Activated naive CD8-positive, alpha-beta T cell (primary cell): Measurements from ENCODE around the gene CBX8.

ENCODE experiments used
- H3K27ac Mint-ChIP-seq: one replicate; pipeline ENCODE4 v1.8.0; 2021; ENCODE audit warnings: mixed read lengths
- H3K27me3 Mint-ChIP-seq: one replicate; pipeline ENCODE4 v1.8.0; 2021; ENCODE audit warnings: mixed read lengths
- H3K36me3 Mint-ChIP-seq: one replicate; pipeline ENCODE4 v1.8.0; 2021; ENCODE audit warnings: mixed read lengths
- H3K4me1 Mint-ChIP-seq: one replicate; pipeline ENCODE4 v1.8.0; 2021; ENCODE audit warnings: low read depth, mixed read lengths
- H3K4me3 Mint-ChIP-seq: one replicate; pipeline ENCODE4 v1.8.0; 2021; ENCODE audit warnings: mild to moderate bottlenecking, mixed read lengths
- H3K9me3 Mint-ChIP-seq: one replicate; pipeline ENCODE4 v1.8.0; 2021; ENCODE audit warnings: low read depth, mixed read lengths

Gene CBX8

GRCh38 chr17:79814974-79815835 is 18.3 kb upstream of the CBX8 start:
- no peak overlapping the region for H3K27ac Mint-ChIP-seq
- H3K27me3 Mint-ChIP-seq: peaks cover 23% of the 10 kb centered on the region
- H3K4me1 Mint-ChIP-seq: peaks cover 22% of the 10 kb centered on the region
- H3K36me3 Mint-ChIP-seq: peaks cover 6% of the 10 kb centered on the region
- no peaks in the 10 kb centered on the region for H3K9me3 Mint-ChIP-seq
- no peak overlapping the region for H3K4me3 Mint-ChIP-seq

GRCh38 chr17:79814127-79814973 is 17.5 kb upstream of the CBX8 start:
- peak overlapping the region; percentile 74 for H3K4me3 Mint-ChIP-seq
- no peaks in the 10 kb centered on the region for H3K9me3 Mint-ChIP-seq
- H3K27me3 Mint-ChIP-seq: peaks cover 22% of the 10 kb centered on the region
- peaks cover 6% of the 10 kb centered on the region for H3K36me3 Mint-ChIP-seq
- peak overlapping the region; percentile 28 for H3K27ac Mint-ChIP-seq
- peaks cover 22% of the 10 kb centered on the region for H3K4me1 Mint-ChIP-seq

- Mint-ChIP-seq H3K27ac (no peak overlapping the region), H3K27me3 (peaks cover 27% of the 10 kb centered on the region), H3K4me3 (no peak overlapping the region), H3K36me3 (peaks cover 6% of the 10 kb centered on the region), H3K4me1 (peaks cover 26% of the 10 kb centered on the region), H3K9me3 (no peaks in the 10 kb centered on the region)
Measured at GRCh38 chr17:79813297-79814126, 16.6 kb upstream of the CBX8 start.

GRCh38 chr17:79812353-79813258 is 15.7 kb upstream of the CBX8 start:
- H3K4me1 Mint-ChIP-seq: peaks cover 26% of the 10 kb centered on the region
- H3K27me3 Mint-ChIP-seq: peaks cover 33% of the 10 kb centered on the region
- H3K9me3 Mint-ChIP-seq: no peaks in the 10 kb centered on the region
- peak overlapping the region; percentile 67 for H3K4me3 Mint-ChIP-seq
- H3K36me3 Mint-ChIP-seq: peaks cover 6% of the 10 kb centered on the region
- no peak overlapping the region for H3K27ac Mint-ChIP-seq

- Mint-ChIP-seq H3K27me3 (peaks cover 36% of the 10 kb centered on the region), H3K36me3 (peaks cover 5% of the 10 kb centered on the region), H3K27ac (no peak overlapping the region), H3K4me3 (peak overlapping the region; percentile 67), H3K9me3 (no peaks in the 10 kb centered on the region), H3K4me1 (peaks cover 27% of the 10 kb centered on the region)
Measured at GRCh38 chr17:79811868-79812352, 15.0 kb upstream of the CBX8 start.

- no peaks in the 10 kb centered on the region for H3K9me3 Mint-ChIP-seq
- peaks cover 28% of the 10 kb centered on the region for H3K4me1 Mint-ChIP-seq
- H3K27ac Mint-ChIP-seq: no peak overlapping the region
- H3K4me3 Mint-ChIP-seq: peak overlapping the region; percentile 67
- H3K27me3 Mint-ChIP-seq: peaks cover 34% of the 10 kb centered on the region
- H3K36me3 Mint-ChIP-seq: peaks cover 3% of the 10 kb centered on the region
Measured at GRCh38 chr17:79811011-79811867, 14.4 kb upstream of the CBX8 start.

GRCh38 chr17:79810130-79811010 is 13.5 kb upstream of the CBX8 start:
- H3K27me3 Mint-ChIP-seq: peaks cover 33% of the 10 kb centered on the region
- H3K36me3 Mint-ChIP-seq: no peaks in the 10 kb centered on the region
- H3K27ac Mint-ChIP-seq: no peak overlapping the region
- peaks cover 28% of the 10 kb centered on the region for H3K4me1 Mint-ChIP-seq
- peak overlapping the region; percentile 49 for H3K4me3 Mint-ChIP-seq
- no peaks in the 10 kb centered on the region for H3K9me3 Mint-ChIP-seq

- H3K9me3 Mint-ChIP-seq: no peaks in the 10 kb centered on the region
Measured at GRCh38 chr17:79809530-79810129, 12.8 kb upstream of the CBX8 start.

GRCh38 chr17:79808763-79809529 is 12.1 kb upstream of the CBX8 start:
- H3K36me3 Mint-ChIP-seq: no peaks in the 10 kb centered on the region
- no peaks in the 10 kb centered on the region for H3K9me3 Mint-ChIP-seq
- peaks cover 35% of the 10 kb centered on the region for H3K4me1 Mint-ChIP-seq
- H3K27ac Mint-ChIP-seq: no peak overlapping the region
- H3K4me3 Mint-ChIP-seq: peak overlapping the region; percentile 32
- peaks cover 35% of the 10 kb centered on the region for H3K27me3 Mint-ChIP-seq

More at GRCh38 chr17:79809530-79810129, 12.8 kb upstream of the CBX8 start:
- H3K27ac Mint-ChIP-seq: no peak overlapping the region
- no peak overlapping the region for H3K4me3 Mint-ChIP-seq
- no peaks in the 10 kb centered on the region for H3K36me3 Mint-ChIP-seq
- H3K4me1 Mint-ChIP-seq: peaks cover 36% of the 10 kb centered on the region
- peaks cover 36% of the 10 kb centered on the region for H3K27me3 Mint-ChIP-seq

- Mint-ChIP-seq H3K4me1 (peaks cover 38% of the 10 kb centered on the region), H3K27me3 (peaks cover 35% of the 10 kb centered on the region), H3K27ac (peak overlapping the region; percentile 58), H3K4me3 (no peak overlapping the region), H3K9me3 (no peaks in the 10 kb centered on the region), H3K36me3 (no peaks in the 10 kb centered on the region)
Measured at GRCh38 chr17:79806863-79807720, 10.2 kb upstream of the CBX8 start.

GRCh38 chr17:79806446-79806760 is 9.5 kb upstream of the CBX8 start:
- no peaks in the 10 kb centered on the region for H3K36me3 Mint-ChIP-seq

More at GRCh38 chr17:79806446-79806760, 9.5 kb upstream of the CBX8 start:
- Mint-ChIP-seq H3K9me3 (no peaks in the 10 kb centered on the region), H3K4me1 (peaks cover 38% of the 10 kb centered on the region), H3K4me3 (no peak overlapping the region), H3K27me3 (peaks cover 39% of the 10 kb centered on the region), H3K27ac (peak overlapping the region; percentile 58)
